Epidermal melanocyte (primary cell): ENCODE data around the gene MED10.
A peak's percentile ranks its signal among the peaks of the same experiment; 100 is the strongest.

Source experiments
- DNase-seq: peaks from one replicate; pipeline ENCODE4 v3.0.0; 2011; ENCODE audit warnings: low spot score; ENCODE audit not compliant: insufficient read length

MED10 gene

GRCh38 chr5:6377905-6378765 lies at the start of gene MED10:
Gene MED10, minus strand, starts transcription at chr5:6378547. Its CDS starts 64 bp downstream, at chr5:6378483.
- DNase-seq = peak; percentile 82

GRCh38 chr5:6427694-6428093 lies 49.3 kb upstream of the MED10 start:
- DNase-seq = no peak

GRCh38 chr5:6424700-6425099 lies 46.4 kb upstream of the MED10 start:
- no peak for DNase-seq

- no peak for DNase-seq
These were observed 45.8 kb upstream of the MED10 start for GRCh38 chr5:6424110-6424659.

- DNase-seq = no peak
These were observed 45.2 kb upstream of the MED10 start for GRCh38 chr5:6423327-6424109.

- DNase-seq = no peak
These were observed 41.0 kb upstream of the MED10 start for GRCh38 chr5:6419340-6419852.

- DNase-seq = no peak
These were observed 40.4 kb upstream of the MED10 start for GRCh38 chr5:6418679-6419276.

- no peak for DNase-seq
These were observed 39.3 kb upstream of the MED10 start for GRCh38 chr5:6417657-6418056.

GRCh38 chr5:6412811-6413210 lies 34.5 kb upstream of the MED10 start:
- no peak for DNase-seq

- DNase-seq = no peak
These were observed 32.8 kb upstream of the MED10 start for GRCh38 chr5:6411141-6411540.

- DNase-seq = no peak
These were observed 32.1 kb upstream of the MED10 start for GRCh38 chr5:6410421-6410820.

GRCh38 chr5:6408627-6409446 lies 30.5 kb upstream of the MED10 start:
- no peak for DNase-seq

GRCh38 chr5:6408260-6408596 lies 29.9 kb upstream of the MED10 start:
- no peak for DNase-seq

GRCh38 chr5:6407558-6408259 lies 29.4 kb upstream of the MED10 start:
- no peak for DNase-seq

GRCh38 chr5:6405591-6405990 lies 27.2 kb upstream of the MED10 start:
- no peak for DNase-seq

GRCh38 chr5:6404129-6404528 lies 25.8 kb upstream of the MED10 start:
- peak; percentile 32 for DNase-seq

GRCh38 chr5:6403416-6403815 lies 25.1 kb upstream of the MED10 start:
- DNase-seq = no peak

GRCh38 chr5:6402939-6403338 lies 24.6 kb upstream of the MED10 start:
- DNase-seq = no peak

GRCh38 chr5:6401410-6401809 lies 23.1 kb upstream of the MED10 start:
- DNase-seq = no peak
